Endothelial cell of umbilical vein (primary cell): ENCODE results near the gene S100A7. TPM values are rescaled to one million over a fixed set of nuclear protein-coding genes. Genes with fewer than 3 reads are reported as not detected.

ENCODE experiments used
- BruUV-seq: library from RNA; stranded (reverse); fragments of 400-500 nt; replicated peaks from 2 replicates; lab custom pipeline; 2021; lab: Mats Ljungman, UMichigan
- CTCF ChIA-PET: fragments of 300-600, 350-600 bp; sonication (Branson Sonifier 250); formaldehyde crosslinking; loops from one replicate; lab custom pipeline; 2021; ENCODE audit warnings: antibody characterized with exemption, inconsistent platforms; lab: Charles Lee
- POLR2A ChIA-PET: fragments of 300-600, 350-600 bp; sonication (Branson Sonifier 250); formaldehyde crosslinking; loops from one replicate; lab custom pipeline; 2021; ENCODE audit warnings: antibody characterized with exemption, inconsistent platforms; lab: Charles Lee
- DNase-seq: peaks from one replicate; pipeline ENCODE4 v3.0.0-alpha.2; 2011; ENCODE audit warnings: low read depth, low spot score
- FAIRE-seq: peaks from 2 replicates; lab custom pipeline; 2011; peaks lifted over from hg19 to GRCh38; lab: Jason Lieb, UNC
- H2AFZ ChIP-seq: 2 replicates; pipeline ENCODE4 v1.6.0; 2012; ENCODE audit warnings: low read depth, low read length, control low read depth, inconsistent platforms
- H3K27ac ChIP-seq: 2 replicates; pipeline ENCODE4 v1.5.1; 2011; ENCODE audit warnings: low read depth, mild to moderate bottlenecking, control low read depth, low read length, moderate library complexity; ENCODE audit not compliant: insufficient read depth
- H3K27me3 ChIP-seq, 2 experiments: 2 replicates each; pipeline versions ENCODE4 v1.6.0 to v1.6.1; 2011; ENCODE audit warnings: low read length in 2 of 2, mixed read lengths in 1 of 2; ENCODE audit not compliant: control insufficient read depth in 2 of 2, insufficient read depth in 2 of 2
- H3K36me3 ChIP-seq, 2 experiments: 2 replicates in 1 of 2; 3 replicates in 1 of 2; pipeline ENCODE4 v1.5.1; 2011; ENCODE audit warnings: low read length in 2 of 2, mild to moderate bottlenecking in 1 of 2, moderate library complexity in 1 of 2; ENCODE audit not compliant: control insufficient read depth in 2 of 2, insufficient read depth in 2 of 2; ENCODE audit errors: extremely low read depth in 1 of 2
- H3K4me1 ChIP-seq: 3 replicates; pipeline ENCODE4 v1.5.1; 2011; ENCODE audit warnings: mild to moderate bottlenecking, low read length; ENCODE audit not compliant: control insufficient read depth, insufficient read depth; ENCODE audit errors: extremely low read depth
- H3K4me2 ChIP-seq: 2 replicates; pipeline ENCODE4 v1.6.1; 2011; ENCODE audit warnings: low read length, control low read depth, mixed read lengths; ENCODE audit not compliant: insufficient read depth
- H3K4me3 ChIP-seq, 3 experiments: fragments of 200-600 bp in 1 of 3; sonication (generic), shearing (Covaris generic) in 1 of 3; replicated peaks in 1 of 3; 2 replicates each; pipeline ENCODE4 v1.5.1; 2011 to 2016; ENCODE audit warnings: control low read depth in 3 of 3, low read length in 3 of 3, mild to moderate bottlenecking in 2 of 3, inconsistent platforms in 1 of 3, low read depth in 1 of 3, moderate library complexity in 1 of 3; ENCODE audit not compliant: insufficient read depth in 1 of 3
- H3K79me2 ChIP-seq: 2 replicates; pipeline ENCODE4 v1.6.0; 2012; ENCODE audit warnings: low read length, inconsistent platforms; ENCODE audit not compliant: control insufficient read depth, insufficient read depth
- H3K9ac ChIP-seq: replicated peaks from 2 replicates; pipeline ENCODE3; 2011; ENCODE audit warnings: low read length, control low read depth; ENCODE audit not compliant: insufficient read depth; ENCODE audit errors: extremely low read depth
- H3K9me1 ChIP-seq: replicated peaks from 3 replicates; pipeline ENCODE4 v1.6.0; 2011; ENCODE audit warnings: mild to moderate bottlenecking, low read length; ENCODE audit not compliant: control insufficient read depth, insufficient read depth; ENCODE audit errors: extremely low read depth
- H3K9me3 ChIP-seq: replicated peaks from 2 replicates; pipeline ENCODE4 v1.5.1; 2012; ENCODE audit warnings: low read length, inconsistent platforms; ENCODE audit not compliant: control insufficient read depth, insufficient read depth
- H4K20me1 ChIP-seq: replicated peaks from 2 replicates; pipeline ENCODE3; 2011; ENCODE audit warnings: mild to moderate bottlenecking, low read length; ENCODE audit not compliant: control insufficient read depth, insufficient read depth; ENCODE audit errors: extremely low read depth
- EZH2 ChIP-seq: IDR thresholded peaks from 2 replicates; pipeline ENCODE4 v1.6.1; 2012; ENCODE audit warnings: borderline replicate concordance, low read depth, mild to moderate bottlenecking, moderate library complexity, low read length, inconsistent platforms; ENCODE audit not compliant: severe bottlenecking
- FOS ChIP-seq: IDR thresholded peaks from 2 replicates; pipeline ENCODE4 v1.6.1; 2011; ENCODE audit warnings: mild to moderate bottlenecking, low read length, moderate library complexity, borderline replicate concordance; ENCODE audit not compliant: insufficient read depth
- GATA2 ChIP-seq: IDR thresholded peaks from 2 replicates; pipeline ENCODE4 v1.7.0; 2011; ENCODE audit warnings: low read depth, mild to moderate bottlenecking, moderate library complexity, mixed read lengths, low read length; ENCODE audit not compliant: insufficient read length, insufficient read depth
- JUN ChIP-seq: IDR thresholded peaks from 2 replicates; pipeline ENCODE4 v1.6.1; 2011; ENCODE audit warnings: borderline replicate concordance, low read depth; ENCODE audit not compliant: insufficient read length, insufficient read depth
- MYC ChIP-seq: IDR thresholded peaks from one replicate; pipeline ENCODE4 v1.6.1; 2011; ENCODE audit warnings: mild to moderate bottlenecking, low read depth, low read length
- POLR2A ChIP-seq: IDR thresholded peaks from 2 replicates; pipeline ENCODE4 v1.6.1; 2012; ENCODE audit warnings: low read depth, mild to moderate bottlenecking, control low read depth, low read length
- POLR2AphosphoS5 ChIP-seq: IDR thresholded peaks from 2 replicates; pipeline ENCODE4 v1.6.1; 2012; ENCODE audit warnings: low read depth, mild to moderate bottlenecking, control low read depth, low read length, moderate library complexity; ENCODE audit not compliant: insufficient read depth
- dilution Hi-C: fragments of 300-500 bp; cut with MboI; formaldehyde crosslinking; loops from one replicate; pipeline ENCODE4 v1.15.0; 2019; ENCODE audit warnings: low sequenced_read_pairs; ENCODE audit not compliant: extremely low pct_ligation_motif_present
- intact Hi-C: fragments of 100-400 bp; cut with micrococcal nuclease; formaldehyde crosslinking; loops from one replicate; pipeline ENCODE4 v1.10.0; 2022
- polyA plus RNA-seq, 4 experiments: library from polyadenylated mRNA; depleted of rRNA in 3 of 4; stranded (reverse) in 3 of 4; unstranded in 1 of 4; fragments of >200 nt; gene quantifications; 2 replicates each; pipeline versions ENCODE4 v1.2.1 to v1.2.3, GENCODE V29; 2011 to 2012; ENCODE audit warnings: missing spikeins in 1 of 4
- total RNA-seq: library from RNA; stranded (reverse); gene quantifications from 2 replicates; pipeline ENCODE4 v1.2.3, GENCODE V29; 2021
- TF ChIP-seq, protein P1 (sequence below): IDR thresholded peaks from 2 replicates; pipeline ENCODE4 v1.6.1; 2011; ENCODE audit not compliant: insufficient read depth, insufficient read length
- TF ChIP-seq, protein P2 (sequence below), 2 donors: IDR thresholded peaks; 1 replicate in 1 of 2; 2 replicates in 1 of 2; pipeline ENCODE4 v1.5.1; 2011; ENCODE audit warnings: low read length in 2 of 2, mild to moderate bottlenecking in 2 of 2, moderate library complexity in 2 of 2, control low read depth in 1 of 2, inconsistent platforms in 1 of 2, low read depth in 1 of 2; ENCODE audit not compliant: insufficient read depth in 1 of 2; ENCODE audit errors: extremely low read depth in 1 of 2

The S100A7 gene
- total and polyA plus RNA-seq, 2 donors (not counting 3 experiments of a cell fraction or from before 2014, with no cell fraction given), result not detected

DNA sequence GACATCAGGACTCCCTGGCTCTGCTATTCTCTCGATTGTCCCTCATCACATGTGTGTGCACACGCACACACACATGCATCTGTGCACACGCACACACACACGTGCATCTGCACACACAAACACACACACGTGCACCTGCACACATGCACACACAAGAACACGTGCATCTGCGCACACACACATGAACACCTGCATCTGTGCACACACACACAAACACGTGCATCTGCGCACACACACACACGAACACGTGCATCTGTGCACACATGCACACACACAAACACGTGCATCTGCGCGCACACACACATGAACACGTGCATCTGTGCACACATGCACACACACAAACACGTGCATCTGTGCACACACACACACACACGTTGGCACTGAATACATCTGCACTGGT is 29.4 kb downstream of the S100A7 start:
- Histone ChIP-seq H3K79me2 (no peaks in the 10 kb centered on the region), H3K36me3 (no peaks in the 10 kb centered on the region), H3K9me1 (no peaks in the 10 kb centered on the region), H4K20me1 (no peaks in the 10 kb centered on the region), H2AFZ (no peak overlapping the region), H3K27me3 (no peaks in the 10 kb centered on the region), H3K4me2 (no peak overlapping the region), H3K9ac (no peak overlapping the region), H3K4me1 (no peaks in the 10 kb centered on the region), H3K27ac (no peak overlapping the region), H3K9me3 (no peaks in the 10 kb centered on the region), H3K4me3 (no peak overlapping the region)
- DNase-seq, result no peak
- TF ChIP-seq POLR2AphosphoS5 (no peak), FOS (no peak), POLR2A (no peak), MYC (no peak), GATA2 (no peak), EZH2 (no peak), JUN (no peak)
- TF ChIP-seq, protein P1, sequence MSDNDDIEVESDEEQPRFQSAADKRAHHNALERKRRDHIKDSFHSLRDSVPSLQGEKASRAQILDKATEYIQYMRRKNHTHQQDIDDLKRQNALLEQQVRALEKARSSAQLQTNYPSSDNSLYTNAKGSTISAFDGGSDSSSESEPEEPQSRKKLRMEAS, result no peak
- TF ChIP-seq, protein P2, sequence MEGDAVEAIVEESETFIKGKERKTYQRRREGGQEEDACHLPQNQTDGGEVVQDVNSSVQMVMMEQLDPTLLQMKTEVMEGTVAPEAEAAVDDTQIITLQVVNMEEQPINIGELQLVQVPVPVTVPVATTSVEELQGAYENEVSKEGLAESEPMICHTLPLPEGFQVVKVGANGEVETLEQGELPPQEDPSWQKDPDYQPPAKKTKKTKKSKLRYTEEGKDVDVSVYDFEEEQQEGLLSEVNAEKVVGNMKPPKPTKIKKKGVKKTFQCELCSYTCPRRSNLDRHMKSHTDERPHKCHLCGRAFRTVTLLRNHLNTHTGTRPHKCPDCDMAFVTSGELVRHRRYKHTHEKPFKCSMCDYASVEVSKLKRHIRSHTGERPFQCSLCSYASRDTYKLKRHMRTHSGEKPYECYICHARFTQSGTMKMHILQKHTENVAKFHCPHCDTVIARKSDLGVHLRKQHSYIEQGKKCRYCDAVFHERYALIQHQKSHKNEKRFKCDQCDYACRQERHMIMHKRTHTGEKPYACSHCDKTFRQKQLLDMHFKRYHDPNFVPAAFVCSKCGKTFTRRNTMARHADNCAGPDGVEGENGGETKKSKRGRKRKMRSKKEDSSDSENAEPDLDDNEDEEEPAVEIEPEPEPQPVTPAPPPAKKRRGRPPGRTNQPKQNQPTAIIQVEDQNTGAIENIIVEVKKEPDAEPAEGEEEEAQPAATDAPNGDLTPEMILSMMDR (IDR thresholded peaks at IDR 0.05; ENCODE audit: extremely low read depth in 1 of 2, insufficient read depth in 1 of 2, low read depth in 1 of 2, low read length in 2 of 2), result no peak
- no TSS peak for BruUV-seq
- intact Hi-C loops (no loop called here), dilution Hi-C loops (no loop called here)
- no peak for FAIRE-seq
- POLR2A ChIA-PET, result no interaction called here
- CTCF ChIA-PET, result no interaction called here
